ENCODE data around the gene CRADD. TPM values are rescaled to one million over a fixed set of nuclear protein-coding genes. Genes with fewer than 3 reads are reported as not detected.

CRADD gene
- 10 to 100 TPM; 11.9 to 13.0 TPM for total RNA-seq

GRCh38 chr12:93677195-93678064, at the start of gene CRADD:
Gene CRADD, plus strand, starts transcription at chr12:93677375.

Other genes with a start within 250 kb of the CRADD start
- gene UBE2N, start 235.4 kb upstream of the CRADD start, total RNA-seq = 100 to 1,000 TPM; 138 to 143 TPM
- 10 to 100 TPM; 55.2 to 57.2 TPM for gene MRPL42, start 209.9 kb upstream of the CRADD start, total RNA-seq
- 100 to 1,000 TPM; 131 to 132 TPM for gene SOCS2, start 104.7 kb upstream of the CRADD start, total RNA-seq